ENCODE measurements around the gene NFIC.

DNA sequence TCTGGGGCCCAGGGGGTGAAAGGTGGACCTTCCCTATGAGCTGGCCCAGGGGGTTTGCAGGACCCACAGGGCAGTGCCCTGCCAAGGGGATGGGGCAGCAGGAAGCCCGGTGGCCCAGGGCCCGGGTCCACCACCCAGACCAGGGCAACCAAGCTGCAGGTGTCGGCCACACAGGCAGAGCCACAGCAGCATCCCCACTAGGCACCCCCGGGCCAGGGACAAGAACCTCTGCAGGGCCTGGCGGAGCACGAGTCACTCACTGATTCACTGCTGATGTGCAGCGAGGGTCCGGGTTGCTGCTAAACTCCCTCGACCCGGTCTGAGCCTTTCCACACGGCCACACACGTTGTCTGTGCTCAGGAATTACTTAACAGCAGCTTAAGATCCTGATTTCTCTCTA, 148.5 kb downstream of the NFIC start:
- TF ChIP-seq, protein P1, sequence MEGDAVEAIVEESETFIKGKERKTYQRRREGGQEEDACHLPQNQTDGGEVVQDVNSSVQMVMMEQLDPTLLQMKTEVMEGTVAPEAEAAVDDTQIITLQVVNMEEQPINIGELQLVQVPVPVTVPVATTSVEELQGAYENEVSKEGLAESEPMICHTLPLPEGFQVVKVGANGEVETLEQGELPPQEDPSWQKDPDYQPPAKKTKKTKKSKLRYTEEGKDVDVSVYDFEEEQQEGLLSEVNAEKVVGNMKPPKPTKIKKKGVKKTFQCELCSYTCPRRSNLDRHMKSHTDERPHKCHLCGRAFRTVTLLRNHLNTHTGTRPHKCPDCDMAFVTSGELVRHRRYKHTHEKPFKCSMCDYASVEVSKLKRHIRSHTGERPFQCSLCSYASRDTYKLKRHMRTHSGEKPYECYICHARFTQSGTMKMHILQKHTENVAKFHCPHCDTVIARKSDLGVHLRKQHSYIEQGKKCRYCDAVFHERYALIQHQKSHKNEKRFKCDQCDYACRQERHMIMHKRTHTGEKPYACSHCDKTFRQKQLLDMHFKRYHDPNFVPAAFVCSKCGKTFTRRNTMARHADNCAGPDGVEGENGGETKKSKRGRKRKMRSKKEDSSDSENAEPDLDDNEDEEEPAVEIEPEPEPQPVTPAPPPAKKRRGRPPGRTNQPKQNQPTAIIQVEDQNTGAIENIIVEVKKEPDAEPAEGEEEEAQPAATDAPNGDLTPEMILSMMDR (IDR thresholded peaks at IDR 0.05), result no peak
- TF ChIP-seq EP300 (IDR thresholded peaks at IDR 0.05), result no peak

Data from gastroesophageal sphincter (tissue), 3 donors.